WERI-Rb-1 (cell line): Measurements from ENCODE around the gene SMYD4.
A peak's percentile ranks its signal among the peaks of the same experiment; 100 is the strongest.

Source experiments
- DNase-seq: peaks from one replicate; pipeline ENCODE4 v3.0.0-alpha.2; 2020
- H3K27ac ChIP-seq: fragments of 250-450 bp; sonication (Bioruptor Pico); 2 replicates; pipeline ENCODE4 v1.5.1; 2020; ENCODE audit warnings: mild to moderate bottlenecking, moderate library complexity
- H3K27me3 ChIP-seq: fragments of 250-450 bp; sonication (Bioruptor Pico); 2 replicates; pipeline ENCODE4 v1.5.1; 2021; ENCODE audit warnings: mild to moderate bottlenecking, low read depth, moderate library complexity; ENCODE audit not compliant: insufficient read depth, severe bottlenecking
- H3K36me3 ChIP-seq: fragments of 250-450 bp; sonication (Bioruptor Pico); 2 replicates; pipeline ENCODE4 v1.5.1; 2020; ENCODE audit warnings: mild to moderate bottlenecking, moderate library complexity
- H3K4me3 ChIP-seq: 2 replicates; pipeline ENCODE4 v1.5.1; 2011; ENCODE audit warnings: low read depth, mild to moderate bottlenecking, control low read depth, low read length
- H3K9me3 ChIP-seq: fragments of 250-450 bp; sonication (Bioruptor Pico); 2 replicates; pipeline ENCODE4 v1.5.1; 2021; ENCODE audit warnings: mild to moderate bottlenecking, moderate library complexity; ENCODE audit not compliant: severe bottlenecking
- CTCF ChIP-seq: IDR thresholded peaks from 2 replicates; pipeline ENCODE4 v1.5.1; 2011; ENCODE audit warnings: low read depth, mild to moderate bottlenecking, control low read depth, inconsistent platforms, low read length

SMYD4 gene

DNA sequence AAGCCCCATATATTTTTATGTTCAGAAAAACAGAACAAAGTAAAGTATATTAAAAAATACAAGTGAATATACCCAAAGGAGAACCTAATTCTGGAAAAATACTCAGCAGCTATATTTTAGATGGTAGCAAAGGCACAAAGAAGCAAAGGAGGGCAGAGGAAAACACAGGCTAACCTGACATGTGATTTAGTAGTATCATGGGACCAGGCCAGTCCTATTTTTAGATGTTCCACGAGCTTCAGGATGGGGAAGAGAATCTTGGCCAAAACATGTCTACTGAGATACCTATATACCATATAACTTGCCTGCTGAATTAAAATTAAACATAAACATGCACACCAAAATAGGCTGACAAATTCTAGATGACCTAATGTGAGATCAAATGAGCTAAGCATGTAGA lies 32.9 kb downstream of the SMYD4 start:
- Histone ChIP-seq H3K36me3 (peaks cover 47% of the 10 kb centered on the region), H3K4me3 (no peak overlapping the region), H3K27ac (no peak overlapping the region)

DNA sequence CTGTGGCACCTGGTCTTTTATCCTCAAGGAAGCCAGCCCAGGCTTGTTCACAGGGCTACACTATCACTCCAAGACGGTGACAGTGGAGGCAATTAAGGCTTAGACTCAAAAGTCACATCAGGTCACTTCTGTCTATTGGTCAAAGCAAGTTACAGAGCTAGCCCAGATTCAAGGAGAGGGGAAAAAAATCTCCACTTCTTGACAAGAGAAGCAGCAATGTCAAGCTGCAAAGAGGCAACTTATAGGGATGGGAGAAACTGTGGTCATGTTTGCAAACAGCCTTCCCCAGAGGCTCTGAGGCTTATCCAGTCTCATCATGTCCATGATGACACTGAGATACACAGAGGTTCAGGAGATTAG lies 36.3 kb downstream of the SMYD4 start:
- TF ChIP-seq CTCF: no peak
- peak; percentile 79 for DNase-seq
- H3K9me3 ChIP-seq: no peaks in the 10 kb centered on the region
- no peak overlapping the region for H3K4me3 ChIP-seq
- H3K36me3 ChIP-seq: peaks cover 36% of the 10 kb centered on the region
- H3K27me3 ChIP-seq: no peaks in the 10 kb centered on the region
- H3K27ac ChIP-seq: peak overlapping the region; percentile 41

More for the DNA sequence above, 32.9 kb downstream of the SMYD4 start:
- no peak for DNase-seq
- Histone ChIP-seq H3K27me3 (no peaks in the 10 kb centered on the region), H3K9me3 (no peaks in the 10 kb centered on the region)
- TF ChIP-seq CTCF: no peak

- no peak for TF ChIP-seq CTCF
- Histone ChIP-seq H3K9me3 (no peaks in the 10 kb centered on the region), H3K36me3 (peaks cover 33% of the 10 kb centered on the region), H3K4me3 (no peak overlapping the region), H3K27ac (peak overlapping the region; percentile 62), H3K27me3 (no peaks in the 10 kb centered on the region)
- no peak for DNase-seq
Observed at GRCh38 chr17:1792495-1793446, 36.9 kb downstream of the SMYD4 start.

GRCh38 chr17:1789936-1790335 lies 39.8 kb downstream of the SMYD4 start:
- H3K4me3 ChIP-seq: no peak overlapping the region

DNA sequence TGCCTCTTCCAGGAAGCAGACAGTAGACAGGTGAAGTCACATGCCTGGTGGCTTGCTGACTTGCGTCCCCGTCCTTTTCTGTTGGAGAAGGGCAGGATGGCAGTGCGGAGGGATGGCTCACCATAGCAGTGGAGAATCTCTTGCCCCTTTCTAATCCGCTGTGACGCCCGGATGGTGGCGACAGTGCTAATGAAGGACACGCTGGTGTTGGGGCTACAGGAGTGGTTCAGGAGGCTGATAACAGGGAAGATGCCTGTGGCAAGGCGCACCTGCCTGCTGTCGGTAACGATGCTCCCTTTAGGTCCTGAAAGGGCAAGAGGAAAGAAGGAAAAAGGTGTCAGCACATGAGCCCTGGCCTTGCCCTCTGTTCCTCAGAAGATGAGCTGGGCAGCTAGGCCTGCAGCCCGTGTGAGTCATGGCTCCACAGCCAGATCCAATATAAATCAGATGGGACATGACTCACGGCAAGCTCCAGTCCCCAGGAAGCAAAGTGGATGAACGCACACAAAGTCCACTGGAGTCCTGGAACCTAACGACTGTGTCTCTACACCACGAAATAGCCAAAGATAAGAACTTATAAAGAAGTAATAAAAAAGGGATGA lies 42.3 kb downstream of the SMYD4 start:
- Histone ChIP-seq H3K4me3 (no peak overlapping the region), H3K27me3 (no peaks in the 10 kb centered on the region), H3K36me3 (peaks cover 60% of the 10 kb centered on the region), H3K27ac (no peak overlapping the region), H3K9me3 (no peaks in the 10 kb centered on the region)
- DNase-seq: no peak
- TF ChIP-seq CTCF: no peak

More at GRCh38 chr17:1789936-1790335, 39.8 kb downstream of the SMYD4 start:
- no peak for DNase-seq
- Histone ChIP-seq H3K9me3 (no peaks in the 10 kb centered on the region), H3K27me3 (no peaks in the 10 kb centered on the region), H3K36me3 (peaks cover 37% of the 10 kb centered on the region), H3K27ac (no peak overlapping the region)
- TF ChIP-seq CTCF: no peak
